ENCODE measurements around the gene CNPY4. TPM values are rescaled to one million over a fixed set of nuclear protein-coding genes. Genes with fewer than 3 reads are reported as not detected.

Gene CNPY4
- total RNA-seq, 2 experiments from 2014 or later = 22.5 to 25.6 TPM

- TF ChIP-seq, protein P1, sequence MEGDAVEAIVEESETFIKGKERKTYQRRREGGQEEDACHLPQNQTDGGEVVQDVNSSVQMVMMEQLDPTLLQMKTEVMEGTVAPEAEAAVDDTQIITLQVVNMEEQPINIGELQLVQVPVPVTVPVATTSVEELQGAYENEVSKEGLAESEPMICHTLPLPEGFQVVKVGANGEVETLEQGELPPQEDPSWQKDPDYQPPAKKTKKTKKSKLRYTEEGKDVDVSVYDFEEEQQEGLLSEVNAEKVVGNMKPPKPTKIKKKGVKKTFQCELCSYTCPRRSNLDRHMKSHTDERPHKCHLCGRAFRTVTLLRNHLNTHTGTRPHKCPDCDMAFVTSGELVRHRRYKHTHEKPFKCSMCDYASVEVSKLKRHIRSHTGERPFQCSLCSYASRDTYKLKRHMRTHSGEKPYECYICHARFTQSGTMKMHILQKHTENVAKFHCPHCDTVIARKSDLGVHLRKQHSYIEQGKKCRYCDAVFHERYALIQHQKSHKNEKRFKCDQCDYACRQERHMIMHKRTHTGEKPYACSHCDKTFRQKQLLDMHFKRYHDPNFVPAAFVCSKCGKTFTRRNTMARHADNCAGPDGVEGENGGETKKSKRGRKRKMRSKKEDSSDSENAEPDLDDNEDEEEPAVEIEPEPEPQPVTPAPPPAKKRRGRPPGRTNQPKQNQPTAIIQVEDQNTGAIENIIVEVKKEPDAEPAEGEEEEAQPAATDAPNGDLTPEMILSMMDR (IDR thresholded peaks at IDR 0.05) = no peak
- Mint-ChIP-seq H3K27ac (peak overlapping the region; percentile 76), H3K9me3 (no peaks in the 10 kb centered on the region), H3K27me3 (no peaks in the 10 kb centered on the region), H3K4me3 (peak overlapping the region; percentile 81), H3K4me1 (ENCODE audit: low read depth) (peaks cover 57% of the 10 kb centered on the region), H3K36me3 (ENCODE audit: low read depth) (peaks cover 53% of the 10 kb centered on the region)
- intact Hi-C loops (cut with DNase I, micrococcal nuclease) = loop anchor here in 1 of 2 experiments (5.0 kb wide), 1 partner anchor 116 kb away; no protein-coding TSS in a partner anchor
- ATAC-seq (ENCODE audit: poor library complexity) (peak; percentile 13), DNase-seq (peak in 3 of 14 experiments; percentile 30 to 79 (median 63))
- H3K4me3 ChIP-seq (ENCODE audit: low read length) = peak overlapping the region; percentile 71
- H3K4me1 ChIP-seq (ENCODE audit: insufficient read depth, low read length) = peaks cover 62% of the 10 kb centered on the region
- ChIA-PET CTCF (no interaction called here), POLR2A (interaction anchor here (0.8 to 3.2 kb wide), 7 partner anchors 8 to 50 kb away, joined by 3 to 27 read pairs (median 6); partner anchors contain the start of genes GAL3ST4, GPC2, LAMTOR4 and STAG3)
- H3K27me3 ChIP-seq (ENCODE audit: control insufficient read depth in 1 of 2, insufficient read depth in 2 of 2, low read length in 2 of 2) = no peaks in the 10 kb centered on the region
- H3K27ac ChIP-seq (ENCODE audit: low read depth in 1 of 2, low read length in 2 of 2) = peak overlapping the region; percentile 29 to 87
- H3K9me3 ChIP-seq (ENCODE audit: control insufficient read depth in 1 of 2, insufficient read depth in 1 of 2, low read length in 2 of 2) = no peaks in the 10 kb centered on the region
- H3K36me3 ChIP-seq (ENCODE audit: insufficient read depth, low read length) = peaks cover 47% of the 10 kb centered on the region
Observed at GRCh38 chr7:100156331-100157068, 37.1 kb downstream of the CNPY4 start.

DNA sequence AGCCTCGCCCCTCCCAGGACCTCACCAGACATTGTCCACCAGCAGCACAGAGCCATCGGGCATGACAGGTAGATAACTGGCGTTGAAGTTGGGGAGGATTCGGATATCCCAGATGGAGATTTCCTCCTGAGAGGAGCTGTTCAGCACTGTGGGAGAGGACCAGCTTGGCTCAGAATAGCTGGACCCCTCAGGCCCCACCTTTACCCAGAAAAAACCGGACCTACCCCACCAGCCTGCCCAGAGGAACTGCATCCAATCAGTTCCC is 37.6 kb downstream of the CNPY4 start:
- Mint-ChIP-seq H3K36me3 (ENCODE audit: low read depth) (peaks cover 48% of the 10 kb centered on the region), H3K4me3 (peak overlapping the region; percentile 81), H3K27me3 (no peaks in the 10 kb centered on the region), H3K4me1 (ENCODE audit: low read depth) (peaks cover 57% of the 10 kb centered on the region), H3K27ac (peak overlapping the region; percentile 76), H3K9me3 (no peaks in the 10 kb centered on the region)
- Histone ChIP-seq H3K36me3 (ENCODE audit: insufficient read depth, low read length) (peaks cover 43% of the 10 kb centered on the region), H3K4me1 (ENCODE audit: insufficient read depth, low read length) (peaks cover 61% of the 10 kb centered on the region), H3K27me3 (ENCODE audit: control insufficient read depth in 1 of 2, insufficient read depth in 2 of 2, low read length in 2 of 2) (no peaks in the 10 kb centered on the region), H3K9me3 (ENCODE audit: control insufficient read depth in 1 of 2, insufficient read depth in 1 of 2, low read length in 2 of 2) (no peaks in the 10 kb centered on the region), H3K27ac (ENCODE audit: low read depth in 1 of 2, low read length in 2 of 2) (peak overlapping the region; percentile 15 to 87), H3K4me3 (ENCODE audit: low read length) (peak overlapping the region; percentile 71)
- no peak for ATAC-seq (ENCODE audit: poor library complexity)
- no peak for DNase-seq
- intact Hi-C loops (cut with DNase I, micrococcal nuclease) = loop anchor here in 1 of 2 experiments (5.0 kb wide), 1 partner anchor 115 kb away; no protein-coding TSS in a partner anchor
- ChIA-PET POLR2A (interaction anchor here (0.6 to 3.2 kb wide), 8 partner anchors 9 to 691 kb away, joined by 3 to 27 read pairs (median 5); partner anchors contain the start of genes AGFG2, ATP5MF, GAL3ST4 and GPC2), CTCF (interaction anchor here (1.1 kb wide), 1 partner anchor 27 kb away, joined by 3 read pairs; no protein-coding TSS in a partner anchor)
- TF ChIP-seq, protein P1 (IDR thresholded peaks at IDR 0.05) = no peak

DNA sequence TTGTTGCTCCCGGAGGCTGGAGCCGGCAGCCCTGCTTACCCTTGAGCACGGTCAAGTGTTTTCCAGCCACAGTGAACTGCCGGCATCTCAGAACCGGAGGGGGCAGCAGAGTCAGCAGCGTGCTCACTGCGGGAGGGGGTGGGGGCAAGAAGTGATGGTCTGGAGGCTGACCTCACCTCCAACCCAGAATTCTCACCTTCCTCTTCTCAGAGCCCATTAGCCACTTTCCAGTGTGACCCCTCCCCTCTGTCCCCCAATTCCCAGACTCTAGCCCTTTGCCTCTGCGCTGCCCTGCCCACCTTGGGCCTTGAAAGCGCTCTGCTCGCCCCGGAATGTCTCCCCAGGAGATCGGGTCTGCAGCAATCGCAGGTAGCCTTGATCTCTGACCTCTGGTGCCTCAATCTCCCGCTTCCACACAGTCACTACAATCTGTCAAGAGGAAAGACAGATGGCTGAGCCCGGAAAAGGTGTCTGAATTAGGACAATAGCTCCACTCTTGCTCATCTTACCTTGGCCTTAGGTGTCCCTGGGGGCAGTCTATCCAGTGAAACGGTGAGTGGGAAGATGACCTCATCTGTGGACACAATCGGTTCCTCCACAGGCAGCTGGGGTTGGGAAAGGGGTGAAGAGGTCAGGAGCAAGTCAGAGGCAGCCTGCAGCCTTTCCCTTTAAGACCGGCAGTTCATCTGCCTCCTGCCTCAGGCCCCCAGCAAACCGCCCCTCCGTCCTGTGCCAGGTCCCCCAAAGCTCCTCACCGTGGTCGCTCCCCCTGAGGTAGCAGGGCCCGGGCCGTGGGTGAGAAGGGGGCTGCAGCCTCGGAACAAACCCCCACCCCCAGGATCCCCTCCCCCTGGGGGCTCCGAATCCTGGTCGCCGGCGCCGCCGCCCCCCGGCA is 38.1 kb downstream of the CNPY4 start:
- intact Hi-C loops (cut with DNase I, micrococcal nuclease) = loop anchor here (1.0 to 5.0 kb wide), 3 partner anchors 9 to 115 kb away; partner anchors contain the start of genes GPC2 (in 1 of the 2), LAMTOR4 (in 1 of the 2) and STAG3 (in 1 of the 2)
- H3K27me3 ChIP-seq (ENCODE audit: control insufficient read depth in 1 of 2, insufficient read depth in 2 of 2, low read length in 2 of 2) = no peaks in the 10 kb centered on the region
- Mint-ChIP-seq H3K4me3 (peak overlapping the region; percentile 81), H3K36me3 (ENCODE audit: low read depth) (peaks cover 43% of the 10 kb centered on the region), H3K9me3 (no peaks in the 10 kb centered on the region), H3K4me1 (ENCODE audit: low read depth) (peaks cover 55% of the 10 kb centered on the region), H3K27me3 (no peaks in the 10 kb centered on the region), H3K27ac (peak overlapping the region; percentile 76)
- no peaks in the 10 kb centered on the region for H3K9me3 ChIP-seq (ENCODE audit: control insufficient read depth in 1 of 2, insufficient read depth in 1 of 2, low read length in 2 of 2)
- peak overlapping the region; percentile 40 to 87 for H3K27ac ChIP-seq (ENCODE audit: low read depth in 1 of 2, low read length in 2 of 2)
- TF ChIP-seq, protein P1 (IDR thresholded peaks at IDR 0.05) = no peak
- H3K4me3 ChIP-seq (ENCODE audit: low read length) = peak overlapping the region; percentile 71
- peaks cover 43% of the 10 kb centered on the region for H3K36me3 ChIP-seq (ENCODE audit: insufficient read depth, low read length)
- peak in 1 of 14 experiments; percentile 39 for DNase-seq
- ChIA-PET CTCF (interaction anchor here (1.0 to 1.1 kb wide), 2 partner anchors 9 to 26 kb away, joined by 3 read pairs; partner anchors contain the start of gene LAMTOR4), POLR2A (interaction anchor here (0.6 to 3.1 kb wide), 12 partner anchors 8 to 692 kb away, joined by 3 to 27 read pairs (median 4); partner anchors contain the start of genes AGFG2, ATP5MF, GAL3ST4 and GPC2)
- no peak for ATAC-seq (ENCODE audit: poor library complexity)
- peaks cover 57% of the 10 kb centered on the region for H3K4me1 ChIP-seq (ENCODE audit: insufficient read depth, low read length)

All from CD4-positive, alpha-beta T cell (primary cell).